C4-2B (cell line): ENCODE results near the gene HPS5.
"Not testable (repeated sequence)": the region's sequence is repeated elsewhere in the genome, so short reads cannot be mapped to it uniquely, and the experiment has no call there.

ENCODE experiments used
- H3K27ac ChIP-seq: fragments of 450-650 bp; 2 replicates; pipeline ENCODE4 v1.5.1; 2017
- CTCF ChIP-seq: fragments of 450-650 bp; conservative IDR thresholded peaks from 2 replicates; pipeline ENCODE4 v1.5.1; 2017; ENCODE audit warnings: mild to moderate bottlenecking
- ZFX ChIP-seq: fragments of 450-650 bp; IDR thresholded peaks from 2 replicates; pipeline ENCODE4 v1.6.1; 2017

Gene HPS5

DNA sequence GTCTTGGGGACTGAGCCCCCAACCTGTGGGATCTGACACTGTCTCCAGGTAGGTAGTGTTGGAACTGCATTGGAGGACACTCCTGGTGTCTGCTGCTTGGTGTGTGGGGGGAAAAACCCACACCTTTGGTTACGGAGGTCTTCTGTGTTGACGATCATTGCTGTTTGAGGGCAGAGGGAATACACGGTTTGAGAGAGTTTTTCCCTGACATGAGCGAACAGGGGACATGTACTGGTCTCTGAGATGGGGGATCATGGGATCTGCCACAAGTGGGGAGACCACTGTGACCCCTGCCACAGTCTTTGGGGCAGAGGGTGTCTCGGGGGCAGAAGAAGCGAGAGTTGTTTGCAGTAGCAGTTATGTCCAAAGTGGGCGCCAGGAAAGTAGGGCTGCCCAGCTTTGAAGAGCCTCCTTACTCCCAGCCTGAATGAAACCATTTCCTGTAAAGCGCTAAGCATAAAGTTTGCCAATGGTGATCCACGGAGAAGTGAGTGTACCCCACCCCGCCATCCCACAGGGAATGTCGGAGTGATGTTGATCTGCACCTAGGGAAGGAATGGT, 68.1 kb downstream of the HPS5 start:
- no peak for TF ChIP-seq ZFX
- TF ChIP-seq CTCF, result no peak
- H3K27ac ChIP-seq, result no peak overlapping the region

GRCh38 chr11:18253233-18253632, 68.7 kb downstream of the HPS5 start:
- TF ChIP-seq CTCF (no peak), ZFX (no peak)

GRCh38 chr11:18248561-18248960, 73.4 kb downstream of the HPS5 start, which contains the start of gene SAA2:
TSS of gene SAA2 (minus strand) at chr11:18248668. CDS start at chr11:18248011, 657 bp downstream.
- H3K27ac ChIP-seq, result no peak within 1 kb of the TSS
- TF ChIP-seq ZFX, result no peak
- TF ChIP-seq CTCF, result no peak

More at GRCh38 chr11:18253233-18253632, 68.7 kb downstream of the HPS5 start:
- no peak overlapping the region for H3K27ac ChIP-seq

DNA sequence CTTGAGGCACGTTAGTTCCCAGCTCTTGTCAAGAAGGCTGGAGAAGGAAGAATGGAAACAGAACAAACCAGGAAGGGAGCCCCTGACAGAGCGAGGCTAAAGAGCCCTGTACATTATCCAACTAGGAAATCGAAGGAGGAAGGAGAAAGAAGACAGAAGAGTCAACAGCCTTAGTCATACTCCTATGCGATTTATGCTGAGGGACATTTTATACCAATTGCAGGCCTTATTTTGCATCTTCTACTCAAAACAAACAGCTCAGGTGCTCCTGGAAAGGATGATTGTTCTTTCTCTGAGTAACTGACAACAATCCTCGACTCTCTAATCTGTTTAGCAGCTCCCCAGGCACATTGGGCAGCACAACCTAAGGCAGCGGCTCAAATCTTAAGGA, 74.8 kb downstream of the HPS5 start:
- H3K27ac ChIP-seq, result not testable (repeated sequence)

DNA sequence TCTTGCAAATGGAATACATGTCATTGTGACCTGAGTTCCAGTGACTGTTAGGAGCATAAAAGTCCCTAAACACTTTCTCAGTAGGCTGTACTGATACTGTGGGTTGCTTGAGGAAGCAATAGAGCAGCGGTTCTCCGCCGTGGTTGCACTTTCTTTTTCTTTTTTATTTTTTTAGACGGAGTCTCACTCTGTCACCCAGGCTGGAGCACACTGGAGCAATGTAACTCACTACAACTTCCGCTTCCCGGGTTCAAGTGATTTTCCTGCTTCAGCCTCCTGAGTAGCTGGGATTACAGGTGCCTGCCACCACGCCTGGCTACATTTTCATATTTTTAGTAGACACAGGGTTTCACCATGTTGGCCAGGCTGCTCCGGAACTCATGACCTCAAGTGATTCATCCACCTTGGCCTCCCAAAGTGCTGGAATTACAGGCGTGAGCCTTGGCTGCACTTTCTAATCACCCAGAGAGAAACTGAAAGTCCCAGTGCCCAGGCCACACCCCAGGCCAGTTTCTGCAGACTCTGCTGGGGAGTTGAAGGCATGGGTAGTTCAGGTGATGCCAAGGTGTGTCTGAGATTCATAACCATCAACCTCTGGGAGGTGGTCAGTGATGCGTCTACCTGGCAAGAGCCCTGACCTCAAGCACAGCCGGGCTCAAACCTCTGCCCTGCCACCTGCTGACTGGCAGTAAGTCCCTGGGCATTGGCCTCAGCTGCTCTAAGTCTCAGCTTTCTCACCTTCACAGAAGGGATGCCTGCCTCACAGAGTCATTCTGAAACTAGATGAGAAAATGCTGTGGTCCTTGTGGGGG, 75.4 kb downstream of the HPS5 start:
- H3K27ac ChIP-seq, result not testable (repeated sequence)

GRCh38 chr11:18245396-18245795, 76.5 kb downstream of the HPS5 start:
- H3K27ac ChIP-seq, result no peak overlapping the region
- TF ChIP-seq CTCF, result no peak

GRCh38 chr11:18243783-18244362, 78.1 kb downstream of the HPS5 start:
- TF ChIP-seq CTCF (peak; percentile 90), ZFX (no peak)
- no peak overlapping the region for H3K27ac ChIP-seq

- TF ChIP-seq CTCF (no peak), ZFX (no peak)
These were observed 82.3 kb downstream of the HPS5 start for GRCh38 chr11:18239655-18240054.

More at GRCh38 chr11:18239655-18240054, 82.3 kb downstream of the HPS5 start:
- H3K27ac ChIP-seq, result no peak overlapping the region
